IPS-18c (cell line): ENCODE measurements around the gene RPS15A.
A peak's percentile ranks its signal among the peaks of the same experiment; 100 is the strongest.

Experiments
- H3K4me3 ChIP-seq: 2 replicates; pipeline ENCODE4 v1.7.0; 2013; ENCODE audit warnings: low read depth, mild to moderate bottlenecking, low read length, moderate library complexity; ENCODE audit not compliant: insufficient read depth
- H3K9me3 ChIP-seq: one replicate; pipeline ENCODE4 v1.6.1; 2013; ENCODE audit warnings: mild to moderate bottlenecking, low read length, moderate library complexity; ENCODE audit not compliant: control insufficient read depth, insufficient read depth

The RPS15A gene

GRCh38 chr16:18789850-18790706, at the start of gene RPS15A:
TSS of gene RPS15A (minus strand) at chr16:18790334. CDS start at chr16:18789113, 1,221 bp downstream.
- peak within 1 kb of the TSS; percentile 88 for H3K4me3 ChIP-seq
- peaks cover 2% of the 10 kb centered on the region for H3K9me3 ChIP-seq

GRCh38 chr16:18839555-18839954, 49.4 kb upstream of the RPS15A start:
- H3K4me3 ChIP-seq: no peak overlapping the region
- H3K9me3 ChIP-seq: no peaks in the 10 kb centered on the region

GRCh38 chr16:18836702-18837101, 46.6 kb upstream of the RPS15A start:
- Histone ChIP-seq H3K9me3 (no peaks in the 10 kb centered on the region), H3K4me3 (no peak overlapping the region)

- H3K4me3 ChIP-seq: no peak overlapping the region
- no peaks in the 10 kb centered on the region for H3K9me3 ChIP-seq
These were observed 44.7 kb upstream of the RPS15A start for GRCh38 chr16:18834864-18835263.

- no peaks in the 10 kb centered on the region for H3K9me3 ChIP-seq
- no peak overlapping the region for H3K4me3 ChIP-seq
These were observed 43.8 kb upstream of the RPS15A start for GRCh38 chr16:18833707-18834505.

- H3K9me3 ChIP-seq: no peaks in the 10 kb centered on the region
- no peak overlapping the region for H3K4me3 ChIP-seq
These were observed 42.5 kb upstream of the RPS15A start for GRCh38 chr16:18832613-18833012.

- H3K9me3 ChIP-seq: no peaks in the 10 kb centered on the region
These were observed 41.9 kb upstream of the RPS15A start for GRCh38 chr16:18832006-18832405.

GRCh38 chr16:18829251-18829650, 39.1 kb upstream of the RPS15A start:
- Histone ChIP-seq H3K9me3 (no peaks in the 10 kb centered on the region), H3K4me3 (no peak overlapping the region)

More at GRCh38 chr16:18832006-18832405, 41.9 kb upstream of the RPS15A start:
- H3K4me3 ChIP-seq: no peak overlapping the region

GRCh38 chr16:18827890-18828289, 37.8 kb upstream of the RPS15A start:
- Histone ChIP-seq H3K9me3 (no peaks in the 10 kb centered on the region), H3K4me3 (no peak overlapping the region)

- no peak overlapping the region for H3K4me3 ChIP-seq
These were observed 26.2 kb upstream of the RPS15A start for GRCh38 chr16:18816286-18816685.

GRCh38 chr16:18811925-18812324, 21.8 kb upstream of the RPS15A start:
- Histone ChIP-seq H3K9me3 (no peaks in the 10 kb centered on the region), H3K4me3 (no peak overlapping the region)

More at GRCh38 chr16:18816286-18816685, 26.2 kb upstream of the RPS15A start:
- H3K9me3 ChIP-seq: no peaks in the 10 kb centered on the region

GRCh38 chr16:18809165-18809564, 19.0 kb upstream of the RPS15A start:
- Histone ChIP-seq H3K9me3 (no peaks in the 10 kb centered on the region), H3K4me3 (no peak overlapping the region)

- H3K9me3 ChIP-seq: no peaks in the 10 kb centered on the region
- H3K4me3 ChIP-seq: no peak overlapping the region
These were observed 15.2 kb upstream of the RPS15A start for GRCh38 chr16:18805257-18805773.

- Histone ChIP-seq H3K9me3 (no peaks in the 10 kb centered on the region), H3K4me3 (no peak overlapping the region)
These were observed 14.4 kb upstream of the RPS15A start for GRCh38 chr16:18804540-18804939.

- no peak overlapping the region for H3K4me3 ChIP-seq
- no peaks in the 10 kb centered on the region for H3K9me3 ChIP-seq
These were observed 13.7 kb upstream of the RPS15A start for GRCh38 chr16:18803569-18804462.

- Histone ChIP-seq H3K9me3 (no peaks in the 10 kb centered on the region), H3K4me3 (no peak overlapping the region)
These were observed 12.7 kb upstream of the RPS15A start for GRCh38 chr16:18802767-18803343.
